Uterus (tissue), 4 donors: Measurements from ENCODE around the gene EVI5L. TPM values are rescaled to one million over a fixed set of nuclear protein-coding genes. Genes with fewer than 3 reads are reported as not detected.

ENCODE experiments used
- DNase-seq, 2 donors: peaks; one replicate each; pipeline ENCODE4 v3.0.0-alpha.2; 2019 to 2020
- H3K27ac ChIP-seq, 2 donors: fragments of 200-600 bp; sonication (generic); 1 replicate in 1 of 2; 2 replicates in 1 of 2; pipeline ENCODE4 v1.5.1; 2016 to 2018
- H3K27me3 ChIP-seq, 2 donors: fragments of 200-600 bp; sonication (generic); one replicate each; pipeline ENCODE4 v1.5.1; 2018 to 2019; ENCODE audit warnings: control low read depth in 1 of 2
- H3K36me3 ChIP-seq, 2 donors: fragments of 200-600 bp; sonication (generic); one replicate each; pipeline ENCODE4 v1.5.1; 2019; ENCODE audit warnings: control low read depth in 1 of 2
- H3K4me1 ChIP-seq, 2 donors: fragments of 200-600 bp; sonication (generic); one replicate each; pipeline ENCODE4 v1.5.1; 2018 to 2019; ENCODE audit warnings: control low read depth in 1 of 2
- H3K4me3 ChIP-seq, 2 donors: fragments of 200-600 bp; sonication (generic); 1 replicate in 1 of 2; 2 replicates in 1 of 2; pipeline ENCODE4 v1.5.1; 2018 to 2019; ENCODE audit warnings: mild to moderate bottlenecking in 1 of 2
- H3K9me3 ChIP-seq, 2 donors: fragments of 200-600 bp; sonication (generic); one replicate each; pipeline ENCODE4 v1.5.1; 2019; ENCODE audit warnings: control low read depth in 1 of 2
- POLR2A ChIP-seq, 2 donors: fragments of 450-650 bp; IDR thresholded peaks; one replicate each; pipeline ENCODE4 v1.6.1; 2016; ENCODE audit warnings: antibody characterized with exemption in 2 of 2, mild to moderate bottlenecking in 1 of 2, moderate library complexity in 1 of 2
- intact Hi-C: fragments of 100-400 bp; cut with DNase I; formaldehyde crosslinking; loops from one replicate; pipeline ENCODE4 v1.15.1; 2023; ENCODE audit warnings: low total_unique reads
- total RNA-seq, 4 donors: library from RNA; depleted of rRNA in 3 of 4; stranded (reverse); fragments of >200 nt in 3 of 4; gene quantifications; one replicate each; pipeline versions ENCODE4 v1.1.0 to v1.2.4, GENCODE V29; 2014 to 2023
- TF ChIP-seq, protein P1 (sequence below), 4 experiments: fragments of 200-600 bp in 2 of 4; fragments of 450-650 bp in 2 of 4; sonication (generic) in 2 of 4; IDR thresholded peaks; one replicate each; pipeline ENCODE4 v1.5.1; 2016 to 2019; ENCODE audit warnings: antibody characterized with exemption in 4 of 4, mild to moderate bottlenecking in 2 of 4, moderate library complexity in 1 of 4
- donor health status: DM: yes; HTN: yes; CAD: no.

The EVI5L gene
- total RNA-seq, 4 donors from 2014 or later, result 9.1 to 14.9 (median 12.4) TPM

DNA sequence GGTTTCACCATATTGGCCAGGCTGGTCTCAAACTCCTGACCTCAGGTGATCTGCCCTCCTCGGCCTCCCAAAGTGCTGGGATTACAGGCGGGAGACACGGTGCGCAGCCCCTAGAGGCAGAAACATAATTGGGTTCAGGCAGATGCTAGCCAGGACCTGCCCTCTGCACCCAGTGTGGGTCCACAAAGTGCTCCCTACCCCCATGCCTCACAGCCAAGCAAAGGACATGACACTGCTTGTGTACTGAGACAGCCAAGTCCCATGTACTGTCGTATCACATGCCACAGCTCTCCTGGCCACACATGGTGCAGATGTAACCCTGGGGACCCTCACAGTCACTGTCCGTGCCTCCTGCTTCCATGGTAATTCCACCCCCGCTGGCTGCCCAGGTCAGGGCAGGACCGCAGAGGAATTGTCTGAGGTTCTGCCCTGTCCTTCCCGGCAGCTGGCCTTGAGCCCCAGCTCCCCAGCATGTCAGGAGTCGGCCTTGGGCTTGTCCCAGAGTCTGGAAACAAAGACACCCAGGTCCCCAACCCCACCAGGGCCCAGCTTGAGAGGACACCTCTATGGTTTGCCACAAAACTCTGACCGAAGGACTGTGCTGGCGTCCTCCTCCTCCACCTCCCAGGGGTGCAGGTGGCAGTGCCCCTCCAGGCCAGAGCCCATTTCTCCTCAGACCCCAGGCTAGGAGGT, 36.5 kb downstream of the EVI5L start:
- TF ChIP-seq, protein P1, sequence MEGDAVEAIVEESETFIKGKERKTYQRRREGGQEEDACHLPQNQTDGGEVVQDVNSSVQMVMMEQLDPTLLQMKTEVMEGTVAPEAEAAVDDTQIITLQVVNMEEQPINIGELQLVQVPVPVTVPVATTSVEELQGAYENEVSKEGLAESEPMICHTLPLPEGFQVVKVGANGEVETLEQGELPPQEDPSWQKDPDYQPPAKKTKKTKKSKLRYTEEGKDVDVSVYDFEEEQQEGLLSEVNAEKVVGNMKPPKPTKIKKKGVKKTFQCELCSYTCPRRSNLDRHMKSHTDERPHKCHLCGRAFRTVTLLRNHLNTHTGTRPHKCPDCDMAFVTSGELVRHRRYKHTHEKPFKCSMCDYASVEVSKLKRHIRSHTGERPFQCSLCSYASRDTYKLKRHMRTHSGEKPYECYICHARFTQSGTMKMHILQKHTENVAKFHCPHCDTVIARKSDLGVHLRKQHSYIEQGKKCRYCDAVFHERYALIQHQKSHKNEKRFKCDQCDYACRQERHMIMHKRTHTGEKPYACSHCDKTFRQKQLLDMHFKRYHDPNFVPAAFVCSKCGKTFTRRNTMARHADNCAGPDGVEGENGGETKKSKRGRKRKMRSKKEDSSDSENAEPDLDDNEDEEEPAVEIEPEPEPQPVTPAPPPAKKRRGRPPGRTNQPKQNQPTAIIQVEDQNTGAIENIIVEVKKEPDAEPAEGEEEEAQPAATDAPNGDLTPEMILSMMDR (IDR thresholded peaks at IDR 0.05), result no peak
- H3K9me3 ChIP-seq, result no peaks in the 10 kb centered on the region
- no peak for DNase-seq
- H3K27me3 ChIP-seq, result no peaks in the 10 kb centered on the region
- no peaks in the 10 kb centered on the region for H3K36me3 ChIP-seq
- H3K4me1 ChIP-seq, result peaks cover 0 to 17% of the 10 kb centered on the region in 2 donors
- H3K4me3 ChIP-seq, result no peak overlapping the region
- intact Hi-C loops, result no loop called here
- H3K27ac ChIP-seq, result no peak overlapping the region

DNA sequence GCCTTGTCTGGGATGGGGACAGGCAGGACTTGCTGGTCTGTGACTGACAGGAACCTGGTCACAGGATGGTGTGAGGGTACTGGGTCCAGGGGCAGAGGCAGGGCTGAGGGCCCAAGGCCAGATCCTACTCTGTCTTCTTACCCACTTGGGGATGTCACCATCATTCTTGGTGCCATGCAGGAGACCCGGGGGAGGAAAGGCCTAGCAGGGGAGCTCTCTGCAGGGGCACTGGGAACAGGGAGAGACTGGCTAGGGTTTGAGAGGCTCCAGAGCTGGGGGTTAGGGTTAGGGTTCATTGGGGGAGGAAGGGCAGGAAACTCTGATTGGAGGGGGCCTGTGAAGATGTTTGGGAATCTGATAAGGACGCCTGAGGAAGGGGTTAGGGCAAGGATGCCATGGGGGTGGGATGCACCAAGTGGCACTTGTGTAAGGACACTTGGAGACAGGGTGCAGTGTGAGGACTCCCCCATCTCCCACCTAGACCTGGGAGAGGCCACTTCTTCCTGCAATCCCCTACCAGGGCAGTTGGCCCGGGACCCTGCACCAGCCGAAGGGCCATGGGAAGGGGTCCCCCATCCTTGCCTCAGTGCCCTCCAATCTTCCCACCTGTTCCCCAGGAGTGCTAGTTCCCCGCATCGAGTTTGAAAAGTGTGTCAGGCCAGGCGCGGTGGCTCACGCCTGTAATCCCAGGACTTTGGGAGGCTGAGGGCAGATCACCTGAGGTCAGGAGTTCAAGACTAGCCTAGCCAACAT, 37.2 kb downstream of the EVI5L start:
- Histone ChIP-seq H3K9me3 (no peaks in the 10 kb centered on the region), H3K27ac (no peak overlapping the region), H3K4me3 (no peak overlapping the region), H3K27me3 (peaks cover 0 to under 1% of the 10 kb centered on the region in 2 donors), H3K36me3 (no peaks in the 10 kb centered on the region), H3K4me1 (peaks cover 0 to 17% of the 10 kb centered on the region in 2 donors)
- TF ChIP-seq, protein P1 (IDR thresholded peaks at IDR 0.05), result no peak
- TF ChIP-seq POLR2A (IDR thresholded peaks at IDR 0.05), result no peak
- intact Hi-C loops, result no loop called here
- no peak for DNase-seq

DNA sequence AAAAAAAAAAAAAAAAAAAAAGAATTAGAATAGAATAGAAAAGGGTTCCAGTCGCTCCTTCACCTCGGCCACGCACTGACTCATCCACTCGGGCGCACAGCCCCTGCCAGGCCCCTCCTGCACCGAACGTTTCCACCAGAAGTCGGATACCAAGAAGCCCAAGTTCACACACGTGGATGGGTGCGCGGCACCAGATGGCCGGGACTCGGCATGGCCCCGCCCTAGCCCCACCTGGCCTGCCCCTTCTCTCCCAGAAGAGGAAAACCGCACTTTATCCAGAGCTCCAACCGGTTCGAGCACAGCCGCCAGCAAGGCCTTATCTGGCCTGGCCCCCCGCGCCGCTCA, 38.3 kb downstream of the EVI5L start:
- intact Hi-C loops, result no loop called here
- H3K4me3 ChIP-seq, result peak overlapping the region in 1 of 2 donors; percentile 44
- TF ChIP-seq, protein P1 (IDR thresholded peaks at IDR 0.05), result no peak
- no peak for TF ChIP-seq POLR2A (IDR thresholded peaks at IDR 0.05)

DNA sequence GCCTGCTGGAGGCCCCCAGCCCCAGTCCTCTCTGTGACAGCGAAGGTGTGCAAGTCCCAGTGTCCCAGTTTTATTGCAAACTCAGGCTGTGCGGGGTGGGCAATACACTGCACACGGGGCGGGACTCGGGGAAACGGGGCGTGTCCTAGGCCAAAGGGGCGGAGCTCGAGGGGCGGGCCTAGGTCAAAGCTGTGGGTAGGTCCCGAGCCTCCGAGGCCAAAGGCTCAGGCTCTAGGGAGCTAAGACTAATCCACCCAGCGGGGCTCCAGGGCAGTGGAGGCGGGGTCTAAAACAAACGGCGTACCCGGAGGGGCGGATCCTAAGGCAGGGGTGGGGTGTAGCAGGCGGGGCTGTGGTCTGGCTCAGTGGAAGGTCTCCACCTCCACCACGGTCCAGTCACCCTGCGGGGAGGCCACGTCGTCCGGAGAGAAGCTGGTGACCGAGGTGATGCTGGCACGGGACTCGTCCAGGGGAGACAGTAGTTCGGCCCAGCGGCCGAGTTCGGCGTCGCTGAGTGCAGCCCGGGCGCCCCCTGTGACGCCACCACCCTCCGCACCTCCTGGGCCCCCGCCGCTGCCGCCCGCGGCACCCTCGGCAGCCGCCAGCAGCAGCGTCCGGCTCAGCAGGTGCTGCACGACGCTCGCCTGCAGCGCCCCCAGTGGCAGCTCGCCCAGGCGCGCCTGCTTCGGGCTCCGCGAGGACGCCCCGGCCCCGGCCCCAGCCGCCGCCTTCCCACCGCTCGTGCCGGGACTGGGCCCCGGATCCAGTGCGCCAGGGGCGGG, 38.8 kb downstream of the EVI5L start:
- no peaks in the 10 kb centered on the region for H3K9me3 ChIP-seq
- H3K4me3 ChIP-seq, result peak overlapping the region; percentile 5 to 44
- H3K36me3 ChIP-seq, result no peaks in the 10 kb centered on the region
- DNase-seq, result peak; percentile 51 to 69
- peaks cover 5 to 16% of the 10 kb centered on the region in 2 donors for H3K27me3 ChIP-seq
- TF ChIP-seq, protein P1 (IDR thresholded peaks at IDR 0.05), result peak; percentile 27 to 89 (median 78)
- TF ChIP-seq POLR2A (IDR thresholded peaks at IDR 0.05), result peak in 1 of 2 donors; percentile 32
- H3K27ac ChIP-seq, result peak overlapping the region in 1 of 2 donors; percentile 33
- intact Hi-C loops, result no loop called here
- peaks cover 0 to 19% of the 10 kb centered on the region in 2 donors for H3K4me1 ChIP-seq

More for the DNA sequence above, 38.3 kb downstream of the EVI5L start:
- H3K9me3 ChIP-seq, result no peaks in the 10 kb centered on the region
- H3K36me3 ChIP-seq, result no peaks in the 10 kb centered on the region
- no peak for DNase-seq
- no peak overlapping the region for H3K27ac ChIP-seq
- H3K27me3 ChIP-seq, result peaks cover 2 to 10% of the 10 kb centered on the region in 2 donors
- peaks cover 0 to 17% of the 10 kb centered on the region in 2 donors for H3K4me1 ChIP-seq
